Caco-2 (cell line): ENCODE data around the gene AMH. TPM values are rescaled to one million over a fixed set of nuclear protein-coding genes. Genes with fewer than 3 reads are reported as not detected.

ENCODE experiments used
- BruUV-seq: library from RNA; stranded (reverse); fragments of 400-500 nt; replicated peaks from 2 replicates; lab custom pipeline; 2021; lab: Mats Ljungman, UMichigan
- CTCF ChIA-PET: fragments of 300-600 bp; sonication (Branson Sonifier 250); formaldehyde crosslinking; loops from one replicate; lab custom pipeline; 2022; ENCODE audit warnings: antibody characterized with exemption; lab: Charles Lee
- POLR2A ChIA-PET: fragments of 300-600 bp; sonication (Branson Sonifier 250); formaldehyde crosslinking; loops from one replicate; lab custom pipeline; 2022; ENCODE audit warnings: antibody characterized with exemption; lab: Charles Lee
- DNase-seq, 2 experiments: peaks; one replicate each; pipeline versions ENCODE4 v3.0.0 to v3.0.0-alpha.2; 2020 to 2022
- H3K27me3 ChIP-seq: replicated peaks from 2 replicates; pipeline ENCODE4 v1.6.0; 2011; ENCODE audit warnings: low read length; ENCODE audit not compliant: control insufficient read depth, insufficient read depth
- H3K36me3 ChIP-seq: 2 replicates; pipeline ENCODE4 v1.5.1; 2011; ENCODE audit warnings: low read length; ENCODE audit not compliant: control insufficient read depth, insufficient read depth
- H3K4me1 ChIP-seq: fragments of 250-450 bp; sonication (Bioruptor Pico); 2 replicates; pipeline ENCODE4 v1.5.1; 2020; ENCODE audit warnings: mild to moderate bottlenecking
- H3K4me3 ChIP-seq: 2 replicates; pipeline ENCODE4 v1.5.1; 2011; ENCODE audit warnings: low read depth, mild to moderate bottlenecking, control low read depth, low read length
- H3K9me3 ChIP-seq: fragments of 250-450 bp; sonication (Bioruptor Pico); 2 replicates; pipeline ENCODE4 v1.5.1; 2020; ENCODE audit warnings: mild to moderate bottlenecking, moderate library complexity
- H3K27ac Mint-ChIP-seq: one replicate; pipeline ENCODE4 v1.8.0; 2022; ENCODE audit warnings: mixed read lengths; ENCODE audit not compliant: unreplicated experiment
- H3K27me3 Mint-ChIP-seq: one replicate; pipeline ENCODE4 v1.8.0; 2022; ENCODE audit warnings: mixed read lengths; ENCODE audit not compliant: insufficient read depth, unreplicated experiment
- H3K36me3 Mint-ChIP-seq: one replicate; pipeline ENCODE4 v1.8.0; 2022; ENCODE audit warnings: mild to moderate bottlenecking, mixed read lengths; ENCODE audit not compliant: insufficient read depth, unreplicated experiment
- H3K4me1 Mint-ChIP-seq: one replicate; pipeline ENCODE4 v1.8.0; 2022; ENCODE audit warnings: low read depth, mixed read lengths; ENCODE audit not compliant: unreplicated experiment
- H3K4me3 Mint-ChIP-seq: one replicate; pipeline ENCODE4 v1.8.0; 2022; ENCODE audit warnings: mild to moderate bottlenecking, moderate library complexity, mixed read lengths; ENCODE audit not compliant: unreplicated experiment
- H3K9me3 Mint-ChIP-seq: one replicate; pipeline ENCODE4 v1.8.0; 2022; ENCODE audit warnings: mixed read lengths; ENCODE audit not compliant: unreplicated experiment
- intact Hi-C: fragments of 100-400 bp; cut with micrococcal nuclease; formaldehyde crosslinking; loops from one replicate; pipeline ENCODE4 v1.10.0; 2022; ENCODE audit not compliant: unreplicated experiment
- total RNA-seq: library from RNA; stranded (reverse); gene quantifications from 2 replicates; pipeline ENCODE4 v1.2.3, GENCODE V29; 2022
- TF ChIP-seq, protein P1 (sequence below), 2 experiments: fragments of 200-600 bp in 1 of 2; IDR thresholded peaks; 1 replicate in 1 of 2; 2 replicates in 1 of 2; pipeline versions ENCODE4 v1.5.1 to v1.8.0; 2011 to 2022; ENCODE audit warnings: antibody characterized with exemption in 1 of 2, control low read depth in 1 of 2, inconsistent platforms in 1 of 2, low read depth in 1 of 2, low read length in 1 of 2, mild to moderate bottlenecking in 1 of 2, moderate library complexity in 1 of 2; ENCODE audit not compliant: insufficient read depth in 1 of 2, severe bottlenecking in 1 of 2, unreplicated experiment in 1 of 2

Gene AMH
- total RNA-seq, 1 experiment from 2014 or later: 19.4 TPM

DNA sequence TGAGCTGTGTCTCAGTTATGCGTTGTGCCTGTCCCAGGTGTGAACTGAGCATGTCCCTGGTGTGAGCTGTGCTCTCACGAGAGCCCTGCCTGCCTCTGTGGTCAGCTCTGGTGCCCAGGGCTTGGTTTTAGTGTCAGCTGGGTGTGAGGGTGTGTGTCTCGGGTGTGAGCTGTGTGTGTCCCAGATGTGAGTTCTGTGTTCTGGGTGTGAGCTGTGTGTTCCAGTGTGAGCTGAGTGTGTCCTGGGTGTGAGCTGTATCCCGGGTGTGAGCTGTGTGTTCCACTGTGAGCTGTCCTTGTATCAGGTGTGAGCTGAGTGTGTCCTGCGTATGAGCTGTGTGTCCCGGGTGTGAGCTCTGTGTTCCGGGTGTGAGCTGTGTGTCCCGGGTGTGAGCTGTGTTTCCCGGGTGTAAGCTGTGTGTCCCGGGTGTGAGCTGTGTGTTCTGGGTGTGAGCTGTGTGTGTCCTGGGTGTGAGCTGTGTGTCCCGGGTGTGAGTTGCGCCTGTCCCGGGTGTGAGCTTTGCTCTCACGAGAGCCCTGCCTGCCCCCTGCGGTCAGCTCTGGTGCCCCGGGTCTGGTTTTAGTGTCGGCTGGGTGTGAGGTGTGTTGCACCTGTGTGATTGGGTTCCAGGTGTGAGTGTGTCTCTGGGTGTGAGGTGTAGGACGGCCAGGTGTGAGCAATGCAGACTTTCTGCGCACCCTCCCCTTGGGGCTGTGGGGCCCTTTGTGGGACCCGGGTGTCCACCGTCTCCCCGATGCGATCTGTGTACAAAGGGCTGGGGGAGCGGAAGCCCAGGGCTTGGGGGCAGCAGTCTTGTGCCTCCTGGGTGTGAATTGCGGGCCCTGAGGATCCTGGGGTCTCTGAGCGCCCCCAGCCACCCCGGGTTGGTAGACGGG lies 39.9 kb downstream of the AMH start:
- Mint-ChIP-seq H3K4me1 (no peaks in the 10 kb centered on the region), H3K27me3 (peaks cover 17% of the 10 kb centered on the region), H3K36me3 (peaks cover 6% of the 10 kb centered on the region), H3K4me3 (peak overlapping the region; percentile 73), H3K27ac (no peak overlapping the region), H3K9me3 (no peaks in the 10 kb centered on the region)
- no TSS peak for BruUV-seq
- Histone ChIP-seq H3K4me3 (no peak overlapping the region), H3K4me1 (peaks cover 13% of the 10 kb centered on the region), H3K9me3 (no peaks in the 10 kb centered on the region), H3K36me3 (no peaks in the 10 kb centered on the region), H3K27me3 (peaks cover 2% of the 10 kb centered on the region)
- ChIA-PET POLR2A (interaction anchor here (0.5 kb wide), 1 partner anchor 1446 kb away, joined by 6 read pairs; no protein-coding TSS in a partner anchor), CTCF (interaction anchor here (0.5 to 0.6 kb wide), 2 partner anchors 14 to 74 kb away, joined by 3 read pairs; no protein-coding TSS in a partner anchor)
- TF ChIP-seq, protein P1, sequence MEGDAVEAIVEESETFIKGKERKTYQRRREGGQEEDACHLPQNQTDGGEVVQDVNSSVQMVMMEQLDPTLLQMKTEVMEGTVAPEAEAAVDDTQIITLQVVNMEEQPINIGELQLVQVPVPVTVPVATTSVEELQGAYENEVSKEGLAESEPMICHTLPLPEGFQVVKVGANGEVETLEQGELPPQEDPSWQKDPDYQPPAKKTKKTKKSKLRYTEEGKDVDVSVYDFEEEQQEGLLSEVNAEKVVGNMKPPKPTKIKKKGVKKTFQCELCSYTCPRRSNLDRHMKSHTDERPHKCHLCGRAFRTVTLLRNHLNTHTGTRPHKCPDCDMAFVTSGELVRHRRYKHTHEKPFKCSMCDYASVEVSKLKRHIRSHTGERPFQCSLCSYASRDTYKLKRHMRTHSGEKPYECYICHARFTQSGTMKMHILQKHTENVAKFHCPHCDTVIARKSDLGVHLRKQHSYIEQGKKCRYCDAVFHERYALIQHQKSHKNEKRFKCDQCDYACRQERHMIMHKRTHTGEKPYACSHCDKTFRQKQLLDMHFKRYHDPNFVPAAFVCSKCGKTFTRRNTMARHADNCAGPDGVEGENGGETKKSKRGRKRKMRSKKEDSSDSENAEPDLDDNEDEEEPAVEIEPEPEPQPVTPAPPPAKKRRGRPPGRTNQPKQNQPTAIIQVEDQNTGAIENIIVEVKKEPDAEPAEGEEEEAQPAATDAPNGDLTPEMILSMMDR (IDR thresholded peaks at IDR 0.05; ENCODE audit: insufficient read depth in 1 of 2, low read depth in 1 of 2, low read length in 1 of 2, severe bottlenecking in 1 of 2, unreplicated experiment in 1 of 2): no peak
- intact Hi-C loops: no loop called here
- no peak for DNase-seq

- Histone ChIP-seq H3K4me3 (peak overlapping the region; percentile 17), H3K27me3 (peaks cover 2% of the 10 kb centered on the region), H3K36me3 (no peaks in the 10 kb centered on the region), H3K9me3 (no peaks in the 10 kb centered on the region), H3K4me1 (peaks cover 13% of the 10 kb centered on the region)
- H3K4me3 Mint-ChIP-seq: peak overlapping the region; percentile 73
- peaks cover 6% of the 10 kb centered on the region for H3K36me3 Mint-ChIP-seq
- no peak for DNase-seq
- H3K27ac Mint-ChIP-seq: no peak overlapping the region
- CTCF ChIA-PET: no interaction called here
- no TSS peak for BruUV-seq
- TF ChIP-seq, protein P1 (IDR thresholded peaks at IDR 0.05; ENCODE audit: insufficient read depth in 1 of 2, low read depth in 1 of 2, low read length in 1 of 2, severe bottlenecking in 1 of 2, unreplicated experiment in 1 of 2): no peak
- H3K9me3 Mint-ChIP-seq: no peaks in the 10 kb centered on the region
- POLR2A ChIA-PET: no interaction called here
- no peaks in the 10 kb centered on the region for H3K4me1 Mint-ChIP-seq
- H3K27me3 Mint-ChIP-seq: peaks cover 17% of the 10 kb centered on the region
- intact Hi-C loops: no loop called here
Measured at GRCh38 chr19:2289714-2290435, 40.8 kb downstream of the AMH start.

DNA sequence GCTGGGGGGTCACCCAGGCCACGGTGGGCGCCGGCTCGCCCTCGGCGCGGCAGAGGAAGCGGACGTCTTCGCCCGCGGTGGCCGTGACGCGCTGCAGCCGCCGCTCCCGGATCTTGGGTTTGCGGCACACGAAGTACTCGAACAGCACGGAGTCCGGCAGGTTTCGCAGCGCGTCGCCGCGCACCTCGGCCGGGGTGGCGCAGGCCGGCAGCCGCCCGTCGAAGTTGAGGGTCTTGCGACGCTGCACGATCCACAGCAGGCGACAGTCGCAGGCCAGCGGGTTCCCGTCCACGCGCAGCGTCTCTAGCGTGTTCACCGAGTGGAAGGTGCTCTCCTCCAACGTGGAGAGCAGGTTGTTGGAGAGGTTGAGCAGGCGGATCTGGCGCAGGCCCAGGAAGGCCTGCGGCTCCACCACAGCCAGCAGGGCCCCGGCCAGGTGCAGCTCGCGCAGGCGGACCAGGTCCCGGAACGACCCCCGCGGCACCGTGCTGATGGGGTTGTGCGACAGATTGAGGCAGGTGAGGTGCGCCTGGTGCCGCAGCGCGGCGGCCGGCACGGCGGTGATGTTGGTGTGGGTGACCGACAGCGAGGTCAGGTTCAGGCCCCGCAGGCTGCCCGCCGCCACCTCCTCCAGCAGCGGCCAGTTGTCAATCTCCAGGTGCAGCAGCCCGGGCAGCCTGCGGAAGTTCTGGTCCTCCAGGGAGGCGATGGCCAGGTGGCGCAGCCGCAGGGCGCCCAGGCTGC lies 41.5 kb downstream of the AMH start:
- CTCF ChIA-PET: no interaction called here
- peak overlapping the region; percentile 17 for H3K4me3 ChIP-seq

More for the DNA sequence above, 41.5 kb downstream of the AMH start:
- H3K36me3 ChIP-seq: no peaks in the 10 kb centered on the region
- H3K9me3 ChIP-seq: no peaks in the 10 kb centered on the region
- H3K4me1 ChIP-seq: peaks cover 13% of the 10 kb centered on the region
- no peak for DNase-seq
- POLR2A ChIA-PET: no interaction called here
- Mint-ChIP-seq H3K4me1 (no peaks in the 10 kb centered on the region), H3K27me3 (peaks cover 17% of the 10 kb centered on the region), H3K4me3 (peak overlapping the region; percentile 61), H3K27ac (no peak overlapping the region), H3K9me3 (no peaks in the 10 kb centered on the region), H3K36me3 (peaks cover 6% of the 10 kb centered on the region)
- H3K27me3 ChIP-seq: peaks cover 2% of the 10 kb centered on the region
- intact Hi-C loops: no loop called here
- TF ChIP-seq, protein P1 (IDR thresholded peaks at IDR 0.05; ENCODE audit: insufficient read depth in 1 of 2, low read depth in 1 of 2, low read length in 1 of 2, severe bottlenecking in 1 of 2, unreplicated experiment in 1 of 2): no peak
- no TSS peak for BruUV-seq
